ENCODE data around the gene ENG.
"Not testable (repeated sequence)": the region's sequence is repeated elsewhere in the genome, so short reads cannot be mapped to it uniquely, and the experiment has no call there.

Gene ENG

DNA sequence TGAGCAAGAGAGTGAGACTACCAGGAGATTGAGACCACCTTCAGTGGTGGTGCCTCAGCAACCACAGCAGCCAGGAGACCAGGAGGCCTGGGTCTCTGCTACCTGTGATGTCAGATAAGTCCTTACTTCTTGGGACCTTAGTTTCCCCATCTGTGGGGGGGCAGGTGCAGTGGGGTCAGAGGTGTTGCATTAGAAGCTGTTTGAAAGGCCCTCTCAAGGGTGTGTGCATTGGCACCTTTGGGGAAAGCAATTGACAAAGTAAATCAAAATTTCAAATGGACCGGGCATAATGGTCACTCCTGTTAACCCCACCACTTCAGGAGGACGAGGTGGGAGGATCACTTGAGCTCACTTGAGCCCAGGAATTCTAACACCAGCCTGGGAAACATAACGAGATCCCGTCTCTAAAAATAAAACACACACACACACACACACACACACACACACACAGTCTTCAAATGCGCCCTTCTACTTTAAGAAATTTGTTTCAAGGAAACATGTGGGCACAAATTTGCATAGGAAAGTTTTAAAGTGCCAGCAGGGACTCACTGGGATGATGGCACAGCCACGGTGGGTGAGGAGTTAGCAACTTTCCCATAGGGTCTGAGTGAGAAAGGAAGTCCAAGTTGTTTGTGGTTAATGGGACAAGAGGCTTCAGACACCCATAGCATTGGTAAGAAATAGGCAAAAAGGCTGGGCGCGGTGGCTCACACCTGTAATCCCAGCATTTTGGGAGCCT lies 24.4 kb upstream of the ENG start:
- DNase-seq (ENCODE audit: low read depth in 2 of 2), result no peak

- no peak for DNase-seq (ENCODE audit: low read depth in 2 of 2)
Observed at GRCh38 chr9:127878001-127878651, 23.7 kb upstream of the ENG start.

DNA sequence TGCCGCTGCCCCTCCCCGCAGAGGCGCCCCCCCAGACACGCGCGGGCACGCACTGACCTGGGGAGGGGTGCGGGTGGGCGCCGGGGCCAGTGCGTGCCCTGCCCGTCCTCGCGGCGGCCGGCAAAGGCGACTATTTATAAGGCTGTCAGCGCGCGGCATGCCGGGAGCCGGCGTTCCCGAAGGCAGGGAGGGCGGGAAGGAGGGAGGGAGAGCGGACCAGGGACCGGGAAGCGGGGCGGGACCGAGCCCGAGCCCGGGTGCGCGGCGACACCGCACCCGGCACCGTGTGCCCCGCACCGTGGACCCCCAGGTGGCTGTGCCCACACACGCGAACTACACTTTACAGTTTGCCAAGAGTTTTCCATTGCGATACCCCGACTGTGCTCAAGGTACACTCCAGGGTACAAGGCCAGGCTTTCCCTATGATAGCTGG lies 23.1 kb upstream of the ENG start, which contains the start of gene AK1:
Gene AK1, minus strand, starts transcription at position 110 of the 433 bp plus-strand sequence. CDS start 3,058 bp downstream, outside the sequence.
- DNase-seq (ENCODE audit: low read depth in 2 of 2), result no peak

DNA sequence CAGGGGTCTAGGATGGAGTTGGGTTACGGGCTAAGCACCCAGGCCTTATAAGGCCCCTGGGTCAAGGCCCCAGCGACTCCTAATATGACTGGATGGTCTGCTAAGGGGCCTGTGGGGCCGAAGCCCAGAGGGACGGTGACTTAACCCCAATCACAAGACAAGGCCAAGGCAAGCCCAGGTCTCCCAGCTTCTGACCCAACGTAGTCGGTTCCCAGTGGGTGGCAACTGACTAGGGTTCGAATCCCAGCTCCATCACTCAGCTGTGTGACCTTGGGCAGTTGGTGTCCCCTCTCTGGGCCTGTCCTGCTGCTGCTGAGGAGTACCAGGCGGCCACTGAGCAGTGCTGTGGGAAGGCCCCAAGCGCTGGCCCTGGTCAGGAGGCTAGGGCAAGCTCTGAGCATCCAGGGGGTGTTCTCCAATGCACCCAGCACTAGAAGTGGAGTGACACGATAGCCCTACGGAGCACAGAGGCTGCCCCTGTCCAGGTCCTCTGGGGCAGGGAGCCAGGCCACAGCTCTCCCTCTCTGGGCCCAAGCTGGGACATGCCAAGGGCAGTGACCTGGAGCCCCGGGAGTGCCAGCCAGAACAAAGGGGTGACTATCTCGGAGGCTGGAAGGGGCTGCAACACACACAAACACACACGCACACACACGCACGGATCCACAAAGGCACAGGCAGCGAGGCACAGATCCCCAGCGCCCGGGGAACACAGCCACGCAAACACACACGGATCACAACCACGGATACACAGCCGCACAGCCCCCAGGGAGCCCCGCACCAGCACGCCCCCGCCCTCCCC lies 22.5 kb upstream of the ENG start:
- no peak for DNase-seq (ENCODE audit: low read depth in 2 of 2)

GRCh38 chr9:127876026-127876763 lies 21.7 kb upstream of the ENG start:
- DNase-seq (ENCODE audit: low read depth in 2 of 2), result no peak

- no peak for DNase-seq (ENCODE audit: low read depth in 2 of 2)
Observed at GRCh38 chr9:127875306-127875966, 21.0 kb upstream of the ENG start.

- DNase-seq (ENCODE audit: low read depth in 2 of 2), result no peak
Observed at GRCh38 chr9:127874301-127875221, 20.1 kb upstream of the ENG start.

GRCh38 chr9:127873886-127874285 lies 19.4 kb upstream of the ENG start:
- DNase-seq (ENCODE audit: low read depth in 2 of 2), result no peak

GRCh38 chr9:127873223-127873691 lies 18.8 kb upstream of the ENG start:
- DNase-seq (ENCODE audit: low read depth in 2 of 2), result no peak

DNA sequence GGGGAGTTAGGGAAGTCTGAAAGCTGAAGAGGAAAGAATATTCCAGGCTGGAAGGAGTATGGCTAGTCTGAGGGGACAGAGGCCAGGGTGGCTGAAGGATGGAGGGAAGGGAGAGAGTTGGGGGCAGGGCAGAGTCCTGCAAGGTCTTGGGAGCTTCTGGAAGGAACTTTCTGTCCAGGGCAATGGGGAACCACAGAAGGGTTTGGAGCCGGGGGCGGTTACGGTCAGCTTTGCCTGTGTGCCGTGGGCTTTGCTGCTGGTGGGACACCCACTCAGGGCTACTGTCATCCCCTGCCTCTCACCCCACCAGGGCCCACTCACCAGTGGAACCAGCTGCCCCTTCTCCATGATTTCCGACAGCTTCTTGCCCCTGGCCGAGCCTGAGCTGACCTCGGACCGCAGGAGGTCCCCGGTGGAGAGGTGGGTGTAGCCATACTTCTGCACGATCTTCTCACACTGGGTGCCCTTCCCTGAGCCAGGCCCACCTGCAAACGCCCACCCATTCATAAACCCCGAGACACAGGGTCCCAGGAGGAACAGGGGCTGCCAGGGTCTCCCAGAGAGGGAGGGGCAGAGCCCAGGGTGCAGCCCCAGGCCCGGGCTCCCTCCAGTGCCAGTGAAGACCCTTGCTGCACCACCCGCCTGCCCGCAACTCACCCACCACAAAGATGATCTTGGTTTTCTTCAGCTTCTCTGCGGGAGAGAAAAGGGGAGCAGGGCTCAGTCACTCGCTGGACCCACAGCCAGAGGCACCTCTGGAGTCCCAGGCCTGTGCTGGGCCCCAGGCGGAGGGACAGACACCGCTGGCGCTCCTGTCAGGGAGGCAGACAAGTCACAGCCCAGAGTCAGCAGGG lies 18.1 kb upstream of the ENG start:
- DNase-seq (ENCODE audit: low read depth in 2 of 2), result no peak

GRCh38 chr9:127871531-127871930 lies 17.1 kb upstream of the ENG start:
- DNase-seq (ENCODE audit: low read depth in 2 of 2), result no peak

DNA sequence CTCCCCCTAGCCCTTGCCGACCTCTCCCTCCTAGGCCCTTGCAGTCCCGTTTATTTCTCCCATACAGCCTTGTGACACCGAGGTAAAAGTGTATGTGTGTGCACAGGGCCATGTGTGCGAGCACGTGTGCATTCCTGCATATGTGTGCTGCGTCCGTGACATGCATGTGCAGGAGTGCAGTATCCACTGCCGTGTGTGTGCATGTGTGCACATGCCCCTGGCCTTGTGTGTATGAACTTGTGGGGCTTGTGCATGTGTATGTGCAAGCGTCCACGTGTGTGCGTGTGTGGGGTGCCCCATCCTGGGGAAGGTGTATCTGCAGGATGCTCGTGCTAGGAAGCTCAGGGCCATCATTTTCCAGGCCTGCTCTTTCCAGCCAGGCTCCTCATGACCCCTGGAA lies 16.4 kb upstream of the ENG start:
- no peak for DNase-seq (ENCODE audit: low read depth in 2 of 2)

- DNase-seq (ENCODE audit: low read depth in 2 of 2), result not testable (repeated sequence)
Observed at GRCh38 chr9:127870153-127870491, 15.7 kb upstream of the ENG start.

GRCh38 chr9:127869310-127870152 lies 15.1 kb upstream of the ENG start:
- peak; percentile 78 to 81 for DNase-seq (ENCODE audit: low read depth in 2 of 2)

- DNase-seq (ENCODE audit: low read depth in 2 of 2), result no peak
Observed at GRCh38 chr9:127868278-127868902, 13.9 kb upstream of the ENG start.

GRCh38 chr9:127867356-127868277 lies 13.2 kb upstream of the ENG start:
- DNase-seq (ENCODE audit: low read depth in 2 of 2), result no peak

GRCh38 chr9:127866535-127866934 lies 12.1 kb upstream of the ENG start:
- no peak for DNase-seq (ENCODE audit: low read depth in 2 of 2)

Measured in activated CD4-positive, alpha-beta T cell treated with anti-CD3 and anti-CD28 coated beads for 24 hours (primary cell).